NCI-H2081 treated with DMSO at 0.1 percent for 48 hours (cell line): ENCODE measurements around the gene WRNIP1.
"Not testable (repeated sequence)": the region's sequence is repeated elsewhere in the genome, so short reads cannot be mapped to it uniquely, and the experiment has no call there.

Experiments
- DNase-seq: peaks from one replicate; lab custom pipeline; 2025; lab: John Stamatoyannopoulos, UW

Gene WRNIP1

GRCh38 chr6:2784930-2785329, 19.7 kb downstream of the WRNIP1 start:
- no peak for DNase-seq

GRCh38 chr6:2786269-2786668, 21.1 kb downstream of the WRNIP1 start:
- no peak for DNase-seq

GRCh38 chr6:2790588-2791449, 25.6 kb downstream of the WRNIP1 start:
- DNase-seq: no peak

DNA sequence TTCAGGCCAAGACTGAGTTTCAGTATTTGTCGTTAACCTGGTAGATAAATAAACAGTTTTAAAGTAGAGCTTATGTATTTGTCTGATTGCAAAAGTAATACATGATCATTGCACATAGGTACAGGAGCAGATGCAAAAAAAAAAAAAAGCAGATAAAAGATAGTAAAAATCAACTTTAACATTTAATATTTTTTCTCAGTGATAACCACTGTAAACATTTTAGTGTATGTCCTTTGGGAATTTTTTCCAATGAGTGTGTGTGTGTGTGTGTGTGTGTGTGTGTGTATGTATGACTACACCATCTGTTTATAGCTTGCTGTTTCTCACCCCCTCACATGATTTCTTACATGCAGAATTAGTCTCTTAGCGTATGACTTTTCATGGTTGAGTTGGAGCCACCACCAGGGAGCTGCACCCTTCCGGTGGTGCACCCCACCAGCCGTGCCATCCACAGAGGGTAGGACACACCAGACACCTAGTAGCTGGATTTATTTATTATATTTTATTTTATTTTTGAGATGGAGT, 26.3 kb downstream of the WRNIP1 start:
- no peak for DNase-seq

DNA sequence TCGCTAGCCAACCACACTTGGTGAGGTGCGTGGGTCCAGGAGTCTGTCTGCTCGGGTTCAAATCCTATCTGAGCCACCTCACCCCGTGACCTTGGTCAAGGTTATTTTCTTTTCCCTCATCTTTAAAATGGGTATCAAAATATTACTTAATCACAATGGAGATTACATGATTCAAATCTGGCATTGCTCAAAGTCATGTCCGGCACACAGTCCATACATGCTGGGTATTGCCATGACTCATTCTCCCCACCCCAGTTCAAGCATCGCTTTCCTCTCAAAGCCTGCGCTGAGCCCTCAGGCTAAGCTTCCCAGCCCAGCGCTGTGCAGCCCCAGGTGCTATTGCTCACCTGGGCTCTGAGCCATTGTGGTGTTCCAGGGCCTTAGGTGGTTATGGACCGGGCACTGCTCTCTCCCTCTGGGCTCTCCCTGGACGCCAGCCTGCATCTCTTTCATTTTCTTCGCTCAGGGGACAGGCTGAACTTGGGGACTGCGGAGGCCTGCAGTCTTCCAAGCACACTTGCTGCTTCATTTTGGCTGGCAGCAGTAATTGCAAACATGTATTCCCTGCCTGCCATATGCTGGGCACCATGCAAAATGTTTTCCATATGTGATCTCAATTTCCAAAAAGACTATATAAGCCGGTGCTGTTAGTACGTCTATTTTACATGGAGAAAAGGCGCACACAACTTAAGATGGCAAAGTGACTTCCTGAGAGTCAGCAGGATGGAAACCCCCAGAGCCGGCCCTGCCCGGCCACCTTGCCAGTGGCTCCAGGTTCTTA, 27.3 kb downstream of the WRNIP1 start:
- no peak for DNase-seq

DNA sequence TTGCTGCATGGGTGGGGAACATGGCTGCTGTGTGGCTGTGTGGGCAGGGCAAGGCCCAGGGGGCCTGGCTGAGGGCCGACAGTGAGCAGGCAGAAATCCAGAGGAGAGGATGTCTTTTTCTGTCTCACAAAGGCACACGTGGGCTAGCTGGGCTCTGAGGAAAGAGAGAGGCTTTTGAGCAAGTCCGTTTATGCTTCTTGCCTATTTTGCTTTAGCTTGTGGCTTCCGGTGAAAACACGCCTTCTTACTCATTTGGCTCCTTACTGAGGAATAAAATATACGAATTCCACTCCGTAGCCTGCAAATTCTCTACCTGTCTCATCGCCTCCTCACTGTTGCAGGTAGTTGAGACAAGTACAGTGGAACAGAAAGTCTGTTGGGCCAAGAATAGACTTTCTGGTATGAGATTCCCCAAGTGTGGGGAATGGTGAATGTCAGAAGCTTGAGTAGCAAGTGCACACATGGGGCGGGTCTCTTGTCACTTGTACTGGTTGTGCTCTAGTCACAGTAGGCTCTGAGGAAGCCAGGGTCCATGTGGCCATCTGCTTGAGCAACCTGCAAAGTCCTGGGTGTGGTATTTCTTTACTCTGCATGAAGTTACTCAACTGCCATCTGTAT, 28.4 kb downstream of the WRNIP1 start:
- DNase-seq: no peak

- DNase-seq: no peak
Measured at GRCh38 chr6:2794171-2794730, 29.1 kb downstream of the WRNIP1 start.

DNA sequence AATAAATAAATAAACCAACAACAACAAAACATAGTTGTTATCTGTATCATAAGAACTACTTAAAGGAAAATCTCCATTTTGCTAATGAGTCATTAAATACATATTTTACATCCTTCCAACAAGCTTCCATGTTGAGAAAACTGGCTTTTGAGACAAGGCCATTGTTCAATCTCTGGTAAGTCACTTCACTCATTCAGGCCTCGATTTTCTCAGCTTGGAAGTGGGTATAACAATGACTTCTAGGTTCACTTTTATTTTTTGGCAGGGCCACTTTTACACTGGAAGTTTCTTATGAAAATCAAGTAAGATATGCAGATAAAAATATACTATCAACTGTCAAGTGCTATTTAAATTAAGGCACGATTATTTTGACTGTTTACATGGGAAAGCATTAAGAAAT, 30.0 kb downstream of the WRNIP1 start:
- no peak for DNase-seq

- no peak for DNase-seq
Measured at GRCh38 chr6:2795956-2796355, 30.8 kb downstream of the WRNIP1 start.

DNA sequence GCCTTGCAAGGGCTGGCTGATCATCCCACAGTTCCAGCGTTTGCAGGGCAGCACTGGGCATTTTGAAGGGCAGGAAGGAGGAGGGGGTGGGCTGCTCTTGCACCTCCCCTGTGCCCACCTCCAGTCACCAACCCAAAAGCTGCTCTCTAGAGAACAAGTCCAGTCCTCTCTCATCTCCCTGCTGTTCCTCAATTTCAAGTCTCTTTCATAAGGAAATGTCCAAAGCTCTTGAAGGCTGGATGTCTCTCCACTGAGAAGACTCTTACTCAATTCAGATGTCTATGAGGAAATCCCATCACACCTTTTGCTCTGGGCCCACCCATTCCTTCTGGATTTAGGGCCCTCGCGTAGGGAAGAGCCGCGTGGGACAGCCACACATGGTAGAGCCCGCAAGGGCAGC, 31.7 kb downstream of the WRNIP1 start:
- no peak for DNase-seq

GRCh38 chr6:2797564-2798031, 32.4 kb downstream of the WRNIP1 start:
- no peak for DNase-seq

- DNase-seq: no peak
Measured at GRCh38 chr6:2798586-2799134, 33.5 kb downstream of the WRNIP1 start.

GRCh38 chr6:2799936-2800527, 34.8 kb downstream of the WRNIP1 start:
- DNase-seq: no peak

DNA sequence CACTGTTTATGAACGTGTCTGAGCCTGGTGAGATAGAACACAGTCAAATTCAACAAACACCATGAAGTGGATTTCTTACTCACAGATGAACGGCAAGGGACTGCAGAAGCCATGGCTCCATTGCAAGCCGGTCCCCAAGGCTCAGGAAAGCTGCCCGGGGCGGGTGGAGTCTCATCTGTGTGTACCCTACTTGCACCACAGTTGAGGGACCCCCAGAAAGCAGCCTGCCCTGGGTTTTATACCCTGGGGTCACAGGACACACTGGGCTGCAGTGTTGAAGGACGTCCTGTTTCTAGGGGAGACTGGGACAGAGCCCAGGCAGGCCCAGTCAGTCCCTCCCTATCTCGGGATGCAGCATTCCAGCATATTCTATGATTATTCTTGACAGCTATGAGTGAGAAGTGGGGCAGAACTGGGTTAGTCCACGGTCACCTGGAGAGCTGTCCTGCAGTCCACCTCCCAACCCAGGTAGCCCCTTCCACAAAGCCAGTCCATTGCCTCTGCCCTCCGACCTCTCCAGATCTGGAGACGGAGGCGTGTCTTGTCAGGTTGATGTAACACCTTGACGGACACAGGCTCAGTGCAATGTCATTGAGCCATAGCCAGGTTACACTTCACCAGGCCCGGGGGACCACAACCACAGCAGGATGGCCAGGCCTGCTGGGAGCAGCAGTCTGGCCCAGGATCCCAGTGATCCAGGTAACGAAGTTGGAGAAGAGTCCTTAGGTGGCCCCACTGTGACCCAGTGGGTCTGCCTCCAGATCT, 35.5 kb downstream of the WRNIP1 start:
- DNase-seq: no peak

DNA sequence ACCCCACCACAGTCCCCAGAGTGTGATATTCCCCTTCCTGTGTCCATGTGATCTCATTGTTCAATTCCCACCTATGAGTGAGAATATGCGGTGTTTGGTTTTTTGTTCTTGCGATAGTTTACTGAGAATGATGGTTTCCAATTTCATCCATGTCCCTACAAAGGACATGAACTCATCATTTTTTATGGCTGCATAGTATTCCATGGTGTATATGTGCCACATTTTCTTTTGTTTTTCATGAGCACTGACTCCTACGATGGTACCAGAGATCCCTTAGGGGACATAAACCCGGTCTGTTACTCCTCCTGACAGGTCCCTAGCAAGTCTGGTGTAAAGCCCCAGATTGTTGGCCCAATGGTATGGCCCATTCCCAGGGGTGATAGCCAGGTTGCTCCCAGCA, 36.5 kb downstream of the WRNIP1 start:
- not testable (repeated sequence) for DNase-seq

- no peak for DNase-seq
Measured at GRCh38 chr6:2802521-2803060, 37.4 kb downstream of the WRNIP1 start.

DNA sequence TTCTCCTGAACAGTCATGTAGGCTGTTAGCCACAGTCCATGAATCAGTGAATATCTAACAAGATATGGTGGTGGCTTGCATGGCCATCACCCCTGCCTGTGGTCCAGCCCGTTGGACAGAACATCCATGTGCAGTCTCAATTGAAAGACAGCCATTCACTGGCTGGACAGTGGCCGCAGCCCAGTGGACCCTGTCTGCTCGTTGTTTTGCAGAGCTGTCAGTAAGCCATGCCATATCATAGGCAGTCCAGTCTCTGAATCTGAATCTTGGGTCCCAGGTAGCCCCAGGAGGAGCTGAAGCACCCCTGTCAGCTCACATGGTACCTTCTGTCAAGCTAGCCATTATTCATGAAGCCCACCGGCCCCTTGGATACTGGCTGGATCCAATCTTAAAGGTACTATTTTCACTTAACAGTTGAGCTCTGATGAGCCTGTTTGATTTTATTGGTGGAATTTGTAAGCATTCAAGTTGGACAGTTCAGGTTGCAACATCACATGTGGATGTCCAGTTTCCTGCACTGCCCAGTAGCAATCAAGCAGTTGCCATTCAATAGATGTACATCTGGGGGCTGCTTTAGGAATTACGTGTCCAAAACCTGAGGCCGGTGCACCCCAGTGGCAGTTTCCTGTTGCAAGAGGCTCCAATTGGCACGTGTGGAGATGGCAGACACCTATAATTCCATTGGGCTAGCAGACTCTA, 38.7 kb downstream of the WRNIP1 start:
- no peak for DNase-seq

DNA sequence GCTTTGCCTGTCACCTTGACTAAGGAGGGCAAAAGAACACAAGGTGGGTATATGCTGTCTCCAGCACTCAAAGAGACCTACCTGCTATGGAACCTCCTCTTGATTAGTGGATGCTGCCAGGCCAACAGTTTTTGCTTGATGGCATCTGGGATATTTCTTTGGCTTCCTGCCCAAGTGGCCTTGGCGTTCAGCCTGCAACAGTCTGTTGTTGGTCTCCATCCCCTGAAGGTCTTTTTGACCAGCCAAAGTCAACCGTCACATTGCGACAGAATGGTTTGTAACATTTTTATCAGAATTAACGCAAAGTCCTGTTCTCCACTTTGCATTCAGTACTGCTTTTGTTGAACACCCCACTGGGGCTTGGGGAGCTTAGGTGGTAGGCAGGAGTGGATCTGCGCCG, 39.3 kb downstream of the WRNIP1 start:
- no peak for DNase-seq

- no peak for DNase-seq
Measured at GRCh38 chr6:2805031-2805430, 39.8 kb downstream of the WRNIP1 start.

GRCh38 chr6:2806644-2807043, 41.5 kb downstream of the WRNIP1 start:
- no peak for DNase-seq
